NT2/D1 (cell line): ENCODE measurements around the gene MYLK.
A peak's percentile ranks its signal among the peaks of the same experiment; 100 is the strongest.

Experiments used
- DNase-seq: peaks from one replicate; pipeline ENCODE4 v3.0.0-alpha.2; 2011; ENCODE audit warnings: low read depth, low spot score
- H3K27me3 ChIP-seq: 2 replicates; pipeline ENCODE4 v1.6.0; 2011; ENCODE audit warnings: mild to moderate bottlenecking; ENCODE audit not compliant: insufficient read length, insufficient read depth
- H3K36me3 ChIP-seq: 2 replicates; pipeline ENCODE4 v1.6.1; 2011; ENCODE audit warnings: mild to moderate bottlenecking, low read length, mixed read lengths; ENCODE audit not compliant: insufficient read depth, insufficient read length
- H3K4me1 ChIP-seq: 2 replicates; pipeline ENCODE4 v1.5.1; 2011; ENCODE audit not compliant: insufficient read depth, insufficient read length
- H3K4me3 ChIP-seq: 2 replicates; pipeline ENCODE4 v1.5.1; 2011; ENCODE audit warnings: low read depth; ENCODE audit not compliant: insufficient read length
- H3K9ac ChIP-seq: 2 replicates; pipeline ENCODE4 v1.6.0; 2011; ENCODE audit warnings: low read depth; ENCODE audit not compliant: insufficient read length
- H3K9me3 ChIP-seq: 2 replicates; pipeline ENCODE4 v1.5.1; 2011; ENCODE audit warnings: mild to moderate bottlenecking, low read length; ENCODE audit not compliant: insufficient read depth
- SUZ12 ChIP-seq: IDR thresholded peaks from 2 replicates; pipeline ENCODE4 v1.6.1; 2011; ENCODE audit not compliant: insufficient read length, insufficient read depth; ENCODE audit errors: extremely low read depth
- YY1 ChIP-seq: IDR thresholded peaks from 2 replicates; pipeline ENCODE4 v1.6.1; 2011; ENCODE audit not compliant: insufficient read length, insufficient read depth
- ZNF274 ChIP-seq: IDR thresholded peaks from 2 replicates; pipeline ENCODE4 v1.6.1; 2011; ENCODE audit warnings: mild to moderate bottlenecking, low read depth, low read length

The MYLK gene

GRCh38 chr3:123595396-123596180, 288.5 kb downstream of the MYLK start:
- H3K9ac ChIP-seq, result no peak overlapping the region
- no peak overlapping the region for H3K4me3 ChIP-seq
- H3K4me1 ChIP-seq, result no peaks in the 10 kb centered on the region
- no peak for DNase-seq
- H3K36me3 ChIP-seq, result peaks cover 37% of the 10 kb centered on the region
- peaks cover 18% of the 10 kb centered on the region for H3K9me3 ChIP-seq
- no peaks in the 10 kb centered on the region for H3K27me3 ChIP-seq
- TF ChIP-seq SUZ12, result no peak
- TF ChIP-seq ZNF274, result no peak
- TF ChIP-seq YY1, result no peak

DNA sequence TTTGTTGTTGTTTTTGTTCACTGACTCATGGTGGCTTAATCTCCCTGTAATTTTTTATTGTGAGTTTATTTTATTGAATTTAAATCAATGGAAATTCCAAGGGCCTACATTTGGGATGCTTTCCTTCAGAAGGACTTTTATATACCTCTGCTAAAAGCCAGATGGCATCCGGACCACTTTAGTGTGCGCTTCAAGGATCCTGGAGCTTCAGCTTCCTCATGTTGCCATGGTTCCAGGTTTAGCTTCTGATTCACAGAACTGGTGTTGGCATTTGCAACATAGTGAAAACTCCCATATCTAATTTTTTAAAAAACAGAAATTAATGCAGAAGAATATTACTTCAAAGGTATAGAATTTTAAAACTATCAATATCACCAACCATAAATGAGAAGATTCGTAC, 290.8 kb downstream of the MYLK start:
- H3K4me3 ChIP-seq, result no peak overlapping the region
- H3K9ac ChIP-seq, result no peak overlapping the region
- H3K4me1 ChIP-seq, result no peaks in the 10 kb centered on the region
- H3K27me3 ChIP-seq, result no peaks in the 10 kb centered on the region
- TF ChIP-seq SUZ12, result no peak
- no peak for TF ChIP-seq YY1
- no peak for TF ChIP-seq ZNF274
- peaks cover 49% of the 10 kb centered on the region for H3K36me3 ChIP-seq
- DNase-seq, result no peak
- peaks cover 40% of the 10 kb centered on the region for H3K9me3 ChIP-seq

GRCh38 chr3:123590685-123591450, 293.3 kb downstream of the MYLK start:
- H3K4me3 ChIP-seq, result no peak overlapping the region
- no peaks in the 10 kb centered on the region for H3K4me1 ChIP-seq
- H3K36me3 ChIP-seq, result peaks cover 52% of the 10 kb centered on the region
- no peaks in the 10 kb centered on the region for H3K27me3 ChIP-seq
- peaks cover 55% of the 10 kb centered on the region for H3K9me3 ChIP-seq
- no peak for DNase-seq
- no peak overlapping the region for H3K9ac ChIP-seq
- TF ChIP-seq SUZ12 (no peak), ZNF274 (no peak), YY1 (no peak)

DNA sequence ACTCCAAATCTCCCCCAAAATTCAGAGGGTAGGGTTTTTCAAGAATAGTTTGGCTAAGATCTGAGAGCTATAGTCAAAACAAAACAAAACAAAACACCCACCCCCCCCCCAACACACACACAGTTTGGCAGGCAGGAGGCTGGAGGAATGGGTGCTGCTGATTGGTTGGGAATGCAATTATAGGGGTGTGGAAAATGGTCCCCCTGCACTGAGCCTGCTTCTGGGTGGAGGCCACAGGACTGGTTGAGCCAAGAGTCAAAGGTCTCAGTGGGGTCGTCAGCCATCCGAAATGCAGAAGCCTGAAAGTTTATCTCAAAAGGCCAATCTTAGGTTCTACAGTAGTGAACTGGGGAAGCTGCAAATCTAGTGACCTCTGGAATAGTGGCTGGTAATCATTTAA, 296.7 kb downstream of the MYLK start:
- DNase-seq, result no peak
- Histone ChIP-seq H3K9me3 (peaks cover 55% of the 10 kb centered on the region), H3K27me3 (no peaks in the 10 kb centered on the region), H3K4me1 (no peaks in the 10 kb centered on the region), H3K4me3 (no peak overlapping the region), H3K9ac (no peak overlapping the region), H3K36me3 (peaks cover 43% of the 10 kb centered on the region)
- no peak for TF ChIP-seq YY1
- TF ChIP-seq ZNF274, result no peak
- TF ChIP-seq SUZ12, result no peak

DNA sequence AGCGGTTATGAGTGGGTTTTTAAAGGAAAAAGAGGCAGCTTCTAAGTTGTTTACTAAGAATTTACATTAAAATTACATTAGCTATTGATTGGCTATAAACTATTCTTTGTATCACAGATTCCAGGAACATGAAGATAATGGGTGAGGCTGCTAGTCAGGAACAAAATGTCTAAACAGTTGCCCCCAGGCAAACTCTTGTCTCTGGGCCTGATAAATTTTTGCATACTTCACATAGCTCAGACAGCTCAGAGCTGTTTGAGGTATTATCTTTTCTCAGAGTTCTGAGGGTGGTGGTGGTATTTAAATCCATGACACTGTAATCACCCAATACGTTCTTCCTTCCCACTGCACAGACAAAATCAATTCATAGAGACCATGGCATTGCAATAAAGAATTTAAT, 297.2 kb downstream of the MYLK start:
- Histone ChIP-seq H3K36me3 (peaks cover 44% of the 10 kb centered on the region), H3K4me1 (no peaks in the 10 kb centered on the region), H3K27me3 (no peaks in the 10 kb centered on the region), H3K4me3 (no peak overlapping the region), H3K9me3 (peaks cover 51% of the 10 kb centered on the region), H3K9ac (no peak overlapping the region)
- TF ChIP-seq ZNF274 (no peak), YY1 (no peak), SUZ12 (no peak)
- no peak for DNase-seq

GRCh38 chr3:123586131-123586530, 298.0 kb downstream of the MYLK start:
- H3K9ac ChIP-seq, result peak overlapping the region; percentile 92
- H3K36me3 ChIP-seq, result peaks cover 44% of the 10 kb centered on the region
- no peaks in the 10 kb centered on the region for H3K4me1 ChIP-seq
- TF ChIP-seq SUZ12 (no peak), ZNF274 (no peak), YY1 (no peak)
- H3K27me3 ChIP-seq, result no peaks in the 10 kb centered on the region
- peaks cover 43% of the 10 kb centered on the region for H3K9me3 ChIP-seq
- peak; percentile 76 for DNase-seq
- H3K4me3 ChIP-seq, result peak overlapping the region; percentile 90
